Astrocyte (in vitro differentiated cells and primary cell): ENCODE data around the gene ZNF223. TPM values are rescaled to one million over a fixed set of nuclear protein-coding genes. Genes with fewer than 3 reads are reported as not detected.
A peak's percentile ranks its signal among the peaks of the same experiment; 100 is the strongest.

Experiments used
- DNase-seq: peaks from one replicate; pipeline ENCODE4 v3.0.0-alpha.2; 2010; ENCODE audit warnings: low read depth
- FAIRE-seq: peaks from 2 replicates; lab custom pipeline; 2011; peaks lifted over from hg19 to GRCh38; lab: Jason Lieb, UNC
- H2AFZ ChIP-seq: 2 replicates; pipeline ENCODE4 v1.6.0; 2012; ENCODE audit warnings: low read depth, low read length, inconsistent platforms
- H3K27ac ChIP-seq: 2 replicates; pipeline ENCODE4 v1.5.1; 2011; ENCODE audit warnings: low read depth, low read length, inconsistent platforms
- H3K27me3 ChIP-seq: 2 replicates; pipeline ENCODE4 v1.6.0; 2011; ENCODE audit warnings: low read length, inconsistent platforms; ENCODE audit not compliant: insufficient read depth
- H3K36me3 ChIP-seq: 2 replicates; pipeline ENCODE4 v1.5.1; 2011; ENCODE audit warnings: low read length, inconsistent platforms; ENCODE audit not compliant: insufficient read depth
- H3K4me1 ChIP-seq: 2 replicates; pipeline ENCODE4 v1.5.1; 2011; ENCODE audit warnings: low read length, inconsistent platforms; ENCODE audit not compliant: insufficient read depth
- H3K4me2 ChIP-seq: 2 replicates; pipeline ENCODE4 v1.6.0; 2012; ENCODE audit warnings: low read length, inconsistent platforms
- H3K4me3 ChIP-seq: 2 replicates; pipeline ENCODE4 v1.5.1; 2011; ENCODE audit warnings: low read depth, mild to moderate bottlenecking, low read length, inconsistent platforms; ENCODE audit not compliant: insufficient read depth
- H3K79me2 ChIP-seq: 2 replicates; pipeline ENCODE4 v1.6.0; 2012; ENCODE audit warnings: mild to moderate bottlenecking, low read length, inconsistent platforms; ENCODE audit not compliant: insufficient read depth
- H3K9ac ChIP-seq: 2 replicates; pipeline ENCODE4 v1.6.0; 2012; ENCODE audit warnings: mild to moderate bottlenecking, low read length, inconsistent platforms
- H3K9me3 ChIP-seq: 2 replicates; pipeline ENCODE4 v1.5.1; 2012; ENCODE audit warnings: low read depth, mild to moderate bottlenecking, low read length, inconsistent platforms; ENCODE audit not compliant: insufficient read depth
- H4K20me1 ChIP-seq: 2 replicates; pipeline ENCODE4 v1.6.0; 2012; ENCODE audit warnings: low read length, inconsistent platforms; ENCODE audit not compliant: insufficient read depth
- H3K27ac Mint-ChIP-seq: one replicate; pipeline ENCODE4 v1.8.0; 2021; ENCODE audit warnings: mild to moderate bottlenecking, mixed read lengths; ENCODE audit not compliant: unreplicated experiment
- H3K27me3 Mint-ChIP-seq: one replicate; pipeline ENCODE4 v1.8.0; 2021; ENCODE audit warnings: low read depth, mixed read lengths; ENCODE audit not compliant: unreplicated experiment
- H3K36me3 Mint-ChIP-seq: one replicate; pipeline ENCODE4 v1.8.0; 2021; ENCODE audit warnings: low read depth, mixed read lengths; ENCODE audit not compliant: unreplicated experiment
- H3K4me1 Mint-ChIP-seq: one replicate; pipeline ENCODE4 v1.8.0; 2021; ENCODE audit warnings: low read depth, mixed read lengths; ENCODE audit not compliant: unreplicated experiment
- H3K4me3 Mint-ChIP-seq: one replicate; pipeline ENCODE4 v1.8.0; 2021; ENCODE audit warnings: mild to moderate bottlenecking, moderate library complexity, mixed read lengths; ENCODE audit not compliant: unreplicated experiment
- H3K9me3 Mint-ChIP-seq: one replicate; pipeline ENCODE4 v1.8.0; 2021; ENCODE audit warnings: mild to moderate bottlenecking, mixed read lengths; ENCODE audit not compliant: unreplicated experiment
- CTCF ChIP-seq: IDR thresholded peaks from 2 replicates; pipeline ENCODE4 v1.5.1; 2011; ENCODE audit warnings: low read depth, mild to moderate bottlenecking, inconsistent platforms, low read length, moderate library complexity; ENCODE audit not compliant: insufficient read depth
- EZH2 ChIP-seq: IDR thresholded peaks from 2 replicates; pipeline ENCODE4 v1.6.1; 2012; ENCODE audit warnings: mild to moderate bottlenecking, low read length, inconsistent platforms; ENCODE audit not compliant: insufficient read depth
- total RNA-seq: library from RNA; stranded (reverse); gene quantifications from 2 replicates; pipeline ENCODE4 v1.2.1, GENCODE V29; 2021

Gene ZNF223
- total RNA-seq, 1 donor from 2014 or later = 4.1 TPM

GRCh38 chr19:44111910-44112463, 60.2 kb downstream of the ZNF223 start:
- peaks cover 14% of the 10 kb centered on the region for H3K9me3 Mint-ChIP-seq
- FAIRE-seq = no peak
- Histone ChIP-seq H3K36me3 (peaks cover 10% of the 10 kb centered on the region), H3K9ac (peak overlapping the region; percentile 89), H3K9me3 (peaks cover 21% of the 10 kb centered on the region), H3K79me2 (peaks cover 19% of the 10 kb centered on the region), H3K4me1 (peaks cover 5% of the 10 kb centered on the region), H3K27ac (peak overlapping the region; percentile 61), H4K20me1 (no peaks in the 10 kb centered on the region), H2AFZ (peak overlapping the region; percentile 55), H3K27me3 (no peaks in the 10 kb centered on the region), H3K4me3 (peak overlapping the region; percentile 82), H3K4me2 (peak overlapping the region; percentile 85)
- peak; percentile 93 for DNase-seq
- peak overlapping the region; percentile 100 for H3K4me3 Mint-ChIP-seq
- TF ChIP-seq CTCF = no peak
- no peak for TF ChIP-seq EZH2
- peaks cover 16% of the 10 kb centered on the region for H3K36me3 Mint-ChIP-seq
- H3K4me1 Mint-ChIP-seq = peaks cover 4% of the 10 kb centered on the region
- H3K27ac Mint-ChIP-seq = peak overlapping the region; percentile 92
- no peaks in the 10 kb centered on the region for H3K27me3 Mint-ChIP-seq

GRCh38 chr19:44112802-44113137, 60.9 kb downstream of the ZNF223 start:
- Mint-ChIP-seq H3K36me3 (peaks cover 13% of the 10 kb centered on the region), H3K27ac (peak overlapping the region; percentile 98), H3K27me3 (no peaks in the 10 kb centered on the region), H3K4me1 (peaks cover 4% of the 10 kb centered on the region), H3K9me3 (peaks cover 6% of the 10 kb centered on the region), H3K4me3 (peak overlapping the region; percentile 100)
- Histone ChIP-seq H3K27ac (peak overlapping the region; percentile 61), H3K36me3 (peaks cover 3% of the 10 kb centered on the region), H3K4me1 (peaks cover 5% of the 10 kb centered on the region), H3K4me3 (peak overlapping the region; percentile 82), H2AFZ (peak overlapping the region; percentile 72), H3K27me3 (no peaks in the 10 kb centered on the region), H3K79me2 (peaks cover 19% of the 10 kb centered on the region), H3K9me3 (peaks cover 13% of the 10 kb centered on the region), H3K4me2 (peak overlapping the region; percentile 85), H3K9ac (peak overlapping the region; percentile 89), H4K20me1 (no peaks in the 10 kb centered on the region)
- DNase-seq (no peak), FAIRE-seq (no peak)
- TF ChIP-seq EZH2 (no peak), CTCF (no peak)

- no peaks in the 10 kb centered on the region for H3K27me3 Mint-ChIP-seq
- Histone ChIP-seq H4K20me1 (no peaks in the 10 kb centered on the region), H3K9ac (peak within 1 kb of the TSS; percentile 89), H3K4me2 (peak within 1 kb of the TSS; percentile 85), H3K27ac (peak within 1 kb of the TSS; percentile 64), H3K4me3 (peak within 1 kb of the TSS; percentile 82), H3K36me3 (peaks cover 4% of the 10 kb centered on the region), H3K27me3 (no peaks in the 10 kb centered on the region), H3K79me2 (peaks cover 19% of the 10 kb centered on the region), H3K4me1 (peaks cover 5% of the 10 kb centered on the region), H2AFZ (peak within 1 kb of the TSS; percentile 86), H3K9me3 (peaks cover 8% of the 10 kb centered on the region)
- peak; percentile 98 for DNase-seq
- peaks cover 4% of the 10 kb centered on the region for H3K4me1 Mint-ChIP-seq
- H3K27ac Mint-ChIP-seq = peak within 1 kb of the TSS; percentile 98
- FAIRE-seq = peak; percentile 91
- H3K9me3 Mint-ChIP-seq = peaks cover 1% of the 10 kb centered on the region
- peaks cover 11% of the 10 kb centered on the region for H3K36me3 Mint-ChIP-seq
- H3K4me3 Mint-ChIP-seq = peak within 1 kb of the TSS; percentile 100
- TF ChIP-seq CTCF = no peak
- no peak for TF ChIP-seq EZH2
Measured at GRCh38 chr19:44113138-44113783, 61.4 kb downstream of the ZNF223 start, which contains the start of gene ZNF225. ZNF225 (plus strand) TSS chr19:44113399; CDS start chr19:44115828, 2,429 bp downstream.
